Measurements from ENCODE around the gene DPAGT1.
"Not testable (repeated sequence)": the region's sequence is repeated elsewhere in the genome, so short reads cannot be mapped to it uniquely, and the experiment has no call there.

The DPAGT1 gene

GRCh38 chr11:119101759-119102423, at the start of gene DPAGT1:
DPAGT1 (minus strand) TSS chr11:119101853; CDS start chr11:119101655, 198 bp downstream.
- DNase-seq (ENCODE audit: low spot score) = peak; percentile 87

GRCh38 chr11:119149786-119150275, 48.2 kb upstream of the DPAGT1 start:
- DNase-seq (ENCODE audit: low spot score) = no peak

GRCh38 chr11:119149018-119149785, 47.5 kb upstream of the DPAGT1 start, which contains the start of gene ABCG4:
ABCG4 (plus strand) TSS chr11:119149052; CDS start chr11:119149966, 914 bp downstream.
- no peak for DNase-seq (ENCODE audit: low spot score)

GRCh38 chr11:119148720-119149017, 47.0 kb upstream of the DPAGT1 start:
- no peak for DNase-seq (ENCODE audit: low spot score)

- DNase-seq (ENCODE audit: low spot score) = no peak
These were observed 46.1 kb upstream of the DPAGT1 start for GRCh38 chr11:119147604-119148333.

- no peak for DNase-seq (ENCODE audit: low spot score)
These were observed 43.9 kb upstream of the DPAGT1 start for GRCh38 chr11:119145551-119145950.

GRCh38 chr11:119144825-119145486, 43.3 kb upstream of the DPAGT1 start:
- peak; percentile 33 for DNase-seq (ENCODE audit: low spot score)

GRCh38 chr11:119139276-119139675, 37.6 kb upstream of the DPAGT1 start:
- not testable (repeated sequence) for DNase-seq (ENCODE audit: low spot score)

GRCh38 chr11:119134389-119134978, 32.8 kb upstream of the DPAGT1 start:
- DNase-seq (ENCODE audit: low spot score) = no peak

GRCh38 chr11:119130662-119131061, 29.0 kb upstream of the DPAGT1 start:
- no peak for DNase-seq (ENCODE audit: low spot score)

- no peak for DNase-seq (ENCODE audit: low spot score)
These were observed 25.1 kb upstream of the DPAGT1 start for GRCh38 chr11:119126675-119127268.

- DNase-seq (ENCODE audit: low spot score) = no peak
These were observed 24.2 kb upstream of the DPAGT1 start for GRCh38 chr11:119125821-119126220.

- DNase-seq (ENCODE audit: low spot score) = no peak
These were observed 20.1 kb upstream of the DPAGT1 start for GRCh38 chr11:119121811-119122124.

- peak; percentile 100 for DNase-seq (ENCODE audit: low spot score)
These were observed 19.6 kb upstream of the DPAGT1 start, which contains the start of gene HINFP for GRCh38 chr11:119121008-119121810. HINFP (plus strand) TSS chr11:119121580; CDS start chr11:119126945, 5,365 bp downstream.

- DNase-seq (ENCODE audit: low spot score) = no peak
These were observed 19.0 kb upstream of the DPAGT1 start for GRCh38 chr11:119120639-119121007.

- no peak for DNase-seq (ENCODE audit: low spot score)
These were observed 17.3 kb upstream of the DPAGT1 start for GRCh38 chr11:119118946-119119345.

GRCh38 chr11:119118227-119118626, 16.6 kb upstream of the DPAGT1 start:
- DNase-seq (ENCODE audit: low spot score) = no peak

- no peak for DNase-seq (ENCODE audit: low spot score)
These were observed 15.5 kb upstream of the DPAGT1 start for GRCh38 chr11:119117004-119117706.

- DNase-seq (ENCODE audit: low spot score) = no peak
These were observed 14.9 kb upstream of the DPAGT1 start for GRCh38 chr11:119116601-119117000.

- no peak for DNase-seq (ENCODE audit: low spot score)
These were observed 14.6 kb upstream of the DPAGT1 start for GRCh38 chr11:119116235-119116594.
